Stimulated activated CD4-positive, alpha-beta T cell treated with anti-CD3 and anti-CD28 coated beads, Interleukin-1b, Interleukin-23, amount 100 ng/mL, for 24 hours (primary cell): ENCODE results near the gene CDK4.

Experiments
- DNase-seq, 4 experiments: peaks; one replicate each; pipeline ENCODE4 v3.0.0-alpha.2; 2020; ENCODE audit warnings: low read depth in 4 of 4, low spot score in 1 of 4

The CDK4 gene

DNA sequence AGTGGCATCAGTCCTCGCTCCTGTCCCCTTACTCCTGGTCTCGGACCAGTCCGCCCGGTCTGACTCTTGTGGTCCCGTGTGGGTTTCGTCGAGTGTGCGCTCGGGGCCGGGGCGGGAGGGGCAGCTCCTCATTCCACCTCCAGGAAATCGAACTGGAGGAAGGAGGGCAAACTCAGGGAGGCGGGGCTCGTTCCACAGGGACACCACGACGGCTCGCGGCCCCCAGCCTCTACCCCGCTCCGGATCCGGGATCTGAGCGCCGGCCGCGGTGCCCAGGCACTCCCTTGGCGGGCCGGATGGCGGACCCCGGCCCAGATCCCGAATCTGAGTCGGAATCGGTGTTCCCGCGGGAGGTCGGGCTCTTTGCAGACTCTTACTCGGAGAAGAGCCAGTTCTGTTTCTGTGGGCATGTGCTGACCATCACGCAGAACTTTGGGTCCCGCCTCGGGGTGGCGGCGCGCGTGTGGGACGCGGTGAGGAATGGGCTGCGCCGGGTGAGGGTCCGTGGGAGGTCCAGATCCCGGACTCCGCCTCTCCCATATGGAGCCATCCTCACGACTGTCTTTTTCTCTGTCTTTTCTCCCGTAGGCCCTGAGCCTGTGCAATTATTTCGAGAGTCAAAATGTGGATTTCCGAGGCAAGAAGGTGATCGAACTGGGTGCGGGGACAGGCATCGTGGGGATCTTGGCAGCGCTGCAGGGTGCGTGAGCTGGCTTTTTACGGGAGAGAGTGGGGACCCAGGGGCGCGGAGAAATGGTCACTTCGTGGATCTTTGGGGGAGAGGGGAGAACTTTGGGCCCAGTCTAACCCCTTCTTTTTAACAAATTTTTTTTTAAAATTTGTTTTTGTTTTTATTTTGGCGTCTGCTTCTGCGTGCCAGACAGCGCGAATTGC is 20.6 kb upstream of the CDK4 start, which contains the start of gene EEF1AKMT3:
Gene EEF1AKMT3, plus strand, starts transcription at position 186 of the 894 bp plus-strand sequence. Its CDS starts 111 bp downstream, at position 297.
- DNase-seq: no peak

DNA sequence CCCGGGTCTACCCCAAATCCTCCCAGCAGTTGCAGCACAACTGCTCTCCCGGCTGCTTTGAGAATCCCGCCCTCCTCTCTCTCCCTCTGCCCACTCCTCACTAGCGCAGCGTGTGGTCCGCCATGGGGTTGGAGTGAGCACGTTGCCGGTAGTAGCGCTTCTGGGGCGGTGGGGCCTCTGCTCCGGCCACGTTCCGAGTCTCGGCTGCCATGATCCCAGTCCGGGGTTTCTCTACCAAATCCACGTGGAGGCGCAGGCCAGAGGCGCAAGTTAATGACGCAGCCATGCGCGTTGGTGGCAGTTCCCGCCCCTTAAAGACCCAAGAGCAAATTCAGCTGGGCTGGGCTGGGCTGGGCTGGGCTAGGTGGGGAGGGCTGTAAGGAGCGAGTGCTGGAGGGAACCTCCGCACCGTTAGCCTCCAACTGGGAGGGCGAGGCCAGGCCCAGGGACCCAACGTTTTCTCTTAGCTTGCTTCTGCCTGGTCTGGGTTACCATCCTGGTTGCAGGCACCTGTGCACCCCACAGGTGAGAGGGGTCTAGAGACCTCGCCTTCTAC is 19.8 kb upstream of the CDK4 start, which contains the start of gene METTL1:
Gene METTL1, minus strand, starts transcription at position 233 of the 556 bp plus-strand sequence. Its CDS starts 22 bp downstream, at position 211.
- peak; percentile 68 to 92 (median 90) for DNase-seq

DNA sequence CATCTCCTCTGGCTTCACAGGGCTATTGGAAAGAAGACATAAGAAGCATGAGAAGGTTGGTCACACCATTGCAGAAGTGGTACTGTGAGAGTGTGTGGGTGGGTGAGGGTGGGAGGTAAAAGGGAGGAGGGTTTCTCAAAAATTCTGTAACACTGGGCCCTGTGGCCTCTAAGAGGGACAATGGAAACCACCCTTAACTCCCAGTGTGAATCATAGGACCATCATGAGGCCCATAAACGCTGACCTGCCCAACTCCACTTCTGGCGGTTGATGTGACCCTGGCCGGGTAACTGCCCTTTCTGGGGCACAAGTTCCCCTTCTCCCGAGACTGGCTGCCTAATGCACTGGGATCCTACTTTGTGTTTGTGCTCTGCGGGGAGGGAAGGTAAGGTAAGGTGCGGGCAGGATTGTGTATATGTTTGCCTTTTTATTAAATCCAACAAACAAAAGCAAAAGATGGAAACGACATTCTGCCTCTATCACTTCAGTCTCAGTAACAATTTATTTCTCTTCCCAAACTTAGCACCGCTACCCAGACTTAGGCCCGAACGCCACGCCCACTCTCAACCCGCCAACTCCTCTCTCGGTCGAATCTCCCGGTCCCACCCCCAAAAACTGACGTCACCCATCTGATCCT is 19.2 kb upstream of the CDK4 start:
- peak; percentile 82 to 93 (median 87) for DNase-seq

DNA sequence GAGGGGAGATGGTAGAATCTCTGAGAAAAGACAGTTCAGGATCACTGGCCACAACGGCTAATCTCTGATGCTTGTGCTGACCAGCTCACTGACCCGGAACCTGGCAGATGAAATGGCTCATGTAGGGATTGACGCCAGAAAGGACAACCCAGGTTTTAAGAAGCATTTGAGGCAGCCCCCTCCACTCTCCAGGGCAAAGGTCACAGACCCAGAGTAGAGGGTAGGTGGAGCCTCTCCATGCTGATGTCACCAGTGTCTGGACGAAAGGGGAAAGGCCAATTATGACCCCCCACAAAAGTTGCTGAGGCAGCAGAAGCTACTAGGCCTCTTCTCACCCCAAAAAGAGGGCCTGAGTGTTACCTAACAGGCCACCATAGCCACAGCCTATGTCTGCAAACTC is 18.6 kb upstream of the CDK4 start:
- DNase-seq: no peak

DNA sequence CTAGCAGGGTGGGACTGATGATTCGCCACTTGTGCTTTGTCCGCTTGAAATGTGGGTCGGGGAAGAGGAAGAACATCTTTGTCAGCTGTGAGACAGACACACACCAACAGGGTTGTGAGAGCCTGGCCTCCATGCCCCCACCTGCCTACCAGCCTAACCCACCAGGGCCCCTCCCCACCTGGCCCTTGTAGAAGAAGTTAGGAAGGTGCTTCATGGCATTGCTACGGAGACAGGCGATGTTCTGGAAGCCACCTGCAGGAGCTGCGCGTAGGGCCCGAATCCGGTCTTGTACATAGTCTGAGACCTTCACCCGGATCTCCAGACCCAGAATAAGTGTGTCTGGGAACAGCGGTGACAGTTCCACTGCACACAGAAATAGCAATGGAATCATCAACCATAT is 17.5 kb upstream of the CDK4 start:
- DNase-seq: no peak

DNA sequence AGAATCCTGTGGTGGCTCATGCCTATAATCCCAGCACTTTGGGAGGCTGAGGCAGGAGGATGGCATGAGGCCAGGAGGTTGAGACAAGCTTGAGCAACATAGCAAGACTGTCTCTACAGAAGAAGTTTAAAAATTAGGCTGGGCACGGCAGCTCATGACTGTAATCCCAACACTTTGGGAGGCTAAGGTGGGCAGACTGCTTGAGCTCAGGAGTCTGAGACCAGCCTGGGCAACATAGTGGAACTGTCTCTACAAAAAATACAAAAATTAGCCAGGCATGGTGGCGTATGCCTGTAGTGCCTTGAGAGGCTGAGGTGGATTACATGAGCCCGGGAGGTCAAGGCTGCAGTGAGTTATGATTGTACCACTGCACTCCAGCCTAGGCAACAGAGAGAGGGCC is 15.8 kb upstream of the CDK4 start:
- no peak for DNase-seq

DNA sequence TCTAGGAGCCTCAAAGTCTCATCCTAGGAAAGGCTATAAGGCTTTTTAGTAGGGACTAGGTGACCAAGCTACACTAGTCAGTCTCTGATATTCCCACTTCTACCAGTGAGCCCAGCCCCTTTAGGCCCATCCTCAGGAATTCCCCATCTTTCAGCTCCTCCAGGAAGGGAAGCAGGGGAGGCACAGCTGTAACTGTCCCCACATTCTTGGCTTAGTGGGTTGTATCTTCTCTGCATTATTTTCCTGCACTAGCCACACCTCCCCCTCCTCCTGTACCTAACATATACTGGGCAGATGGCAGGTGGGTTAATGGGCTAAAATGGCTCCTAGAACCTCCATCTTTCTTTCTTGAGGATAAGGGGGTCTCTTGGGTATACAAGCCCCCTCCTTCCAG is 15.2 kb upstream of the CDK4 start:
- no peak for DNase-seq

DNA sequence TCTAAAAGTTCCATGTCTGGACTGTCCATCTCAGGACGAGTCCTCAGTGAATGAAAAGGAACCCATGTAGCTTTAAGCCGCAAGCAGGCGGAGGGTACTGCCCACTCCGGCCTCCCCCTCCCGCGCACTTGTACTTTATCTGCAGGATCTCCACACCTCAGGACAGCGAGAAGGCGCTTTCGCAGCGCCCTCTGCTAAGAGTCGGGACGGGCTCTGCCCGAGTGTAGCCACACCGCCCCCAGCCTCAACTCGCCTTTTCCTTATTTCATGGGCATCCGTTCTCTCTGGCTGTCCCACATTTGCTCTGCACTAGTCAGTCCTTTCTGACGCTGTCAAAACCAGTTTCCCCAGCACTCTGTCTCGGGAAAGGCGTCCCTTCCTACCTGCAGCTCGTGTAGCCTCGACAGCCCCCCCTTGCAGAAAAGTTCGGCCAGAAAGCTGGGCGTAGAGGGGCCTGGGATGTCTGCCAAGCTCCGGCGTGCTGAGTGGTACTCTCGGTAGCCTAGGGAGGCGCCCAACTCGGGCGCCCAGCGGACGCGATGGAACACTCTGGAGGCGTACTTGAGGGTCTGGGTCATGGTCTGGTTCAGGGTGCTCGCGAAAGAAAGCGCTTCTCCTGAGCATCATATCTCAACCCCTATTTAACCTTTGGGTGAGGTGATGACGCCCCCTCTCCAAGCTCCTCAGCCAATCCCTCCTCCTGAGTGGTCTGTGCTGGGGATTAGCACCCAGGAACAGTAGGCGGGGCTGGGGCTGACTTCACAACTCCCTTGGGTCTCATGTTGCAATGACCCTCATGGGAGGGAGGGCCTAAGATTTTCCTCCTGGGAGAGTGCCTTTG is 14.6 kb upstream of the CDK4 start, which contains the start of gene CYP27B1:
Gene CYP27B1, minus strand, starts transcription at position 615 of the 841 bp plus-strand sequence. Its CDS starts 37 bp downstream, at position 578.
- DNase-seq: no peak

DNA sequence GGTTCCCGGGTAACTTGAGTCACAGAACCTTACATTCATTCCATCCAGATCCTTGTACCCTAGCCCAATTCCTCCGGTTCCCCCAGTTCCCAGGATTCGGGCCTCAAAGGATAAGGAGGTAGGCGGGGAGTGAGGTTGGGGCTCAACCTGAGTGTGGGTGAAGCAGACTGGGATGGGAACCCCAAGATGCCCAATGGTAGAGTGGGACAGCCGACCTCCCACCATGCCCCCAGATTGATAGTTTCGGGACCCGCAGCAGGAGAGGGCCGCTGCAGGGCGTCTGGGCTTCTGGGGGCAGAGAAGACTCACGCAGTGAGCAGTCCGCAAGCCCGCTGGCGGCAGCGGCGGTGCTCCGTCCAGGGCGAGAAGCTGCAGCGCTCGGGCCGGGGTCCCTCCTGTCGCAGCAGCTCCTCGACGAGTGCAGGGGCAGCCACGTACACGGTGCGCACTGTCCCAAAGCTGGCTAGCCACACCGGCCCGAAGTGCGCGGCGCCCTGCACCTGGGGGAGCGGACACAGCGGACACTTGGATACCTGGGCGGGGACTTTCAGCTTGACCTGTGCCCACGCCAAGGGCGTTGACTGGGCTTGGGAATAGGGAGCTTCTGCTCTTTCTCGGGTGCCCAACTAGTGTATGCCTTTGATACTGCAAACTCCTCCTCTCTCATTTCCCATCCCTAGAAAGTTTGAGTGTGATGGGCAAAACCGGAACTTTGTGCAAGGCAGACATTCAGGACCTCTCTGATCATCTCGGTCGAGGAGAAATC is 13.8 kb upstream of the CDK4 start:
- no peak for DNase-seq

DNA sequence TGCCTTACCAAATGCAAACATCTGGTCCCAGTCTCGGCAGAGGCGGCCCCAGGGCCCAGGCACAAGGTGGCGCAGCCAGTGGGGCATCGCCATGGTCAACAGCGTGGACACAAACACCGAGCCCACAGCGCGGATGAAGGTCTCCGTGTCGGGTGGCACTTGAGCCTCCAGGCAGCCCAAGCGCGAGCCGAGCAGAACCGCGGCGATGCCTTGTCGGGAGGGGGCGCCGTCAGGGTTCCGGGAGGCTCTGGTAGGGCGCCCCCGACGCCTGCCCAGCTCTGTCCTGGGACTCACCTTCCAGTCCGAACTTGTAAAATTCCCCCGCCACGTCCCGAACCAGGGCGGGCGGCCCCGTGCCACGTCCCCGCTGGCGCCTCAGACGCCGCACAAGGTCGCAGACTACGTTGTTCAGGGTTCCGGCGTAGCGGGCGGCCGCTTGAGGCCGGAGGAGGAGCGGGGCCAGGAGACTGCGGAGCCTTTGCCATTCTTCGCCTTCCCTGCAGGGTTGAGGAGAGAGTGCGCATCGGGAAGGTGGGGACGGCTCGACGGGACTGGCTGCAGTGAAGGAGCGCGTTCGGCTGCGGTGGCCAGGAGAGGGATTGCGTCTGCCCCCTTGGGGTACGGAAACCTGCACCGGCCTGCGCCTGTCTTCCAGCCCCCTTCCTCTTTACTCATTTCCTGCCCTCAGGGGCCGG is 13.0 kb upstream of the CDK4 start:
- peak in 3 of 4 experiments; percentile 38 to 64 (median 45) for DNase-seq

DNA sequence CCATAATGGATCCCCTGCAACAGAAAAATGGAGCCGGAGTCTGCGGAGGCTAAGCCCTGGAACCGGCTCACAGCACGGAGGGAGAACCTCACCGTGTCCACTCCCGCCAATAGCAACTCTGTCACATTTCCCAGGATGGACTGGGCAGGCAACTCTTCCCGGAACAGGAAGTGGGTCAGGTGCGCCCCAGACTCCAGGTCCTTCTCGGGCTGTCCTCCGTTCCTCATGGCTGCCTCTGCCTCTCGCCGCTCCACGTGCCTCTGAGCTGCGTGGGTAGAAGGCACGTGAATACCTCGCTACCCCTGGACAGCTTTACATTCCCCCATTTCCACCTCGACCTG is 12.5 kb upstream of the CDK4 start:
- DNase-seq: no peak

DNA sequence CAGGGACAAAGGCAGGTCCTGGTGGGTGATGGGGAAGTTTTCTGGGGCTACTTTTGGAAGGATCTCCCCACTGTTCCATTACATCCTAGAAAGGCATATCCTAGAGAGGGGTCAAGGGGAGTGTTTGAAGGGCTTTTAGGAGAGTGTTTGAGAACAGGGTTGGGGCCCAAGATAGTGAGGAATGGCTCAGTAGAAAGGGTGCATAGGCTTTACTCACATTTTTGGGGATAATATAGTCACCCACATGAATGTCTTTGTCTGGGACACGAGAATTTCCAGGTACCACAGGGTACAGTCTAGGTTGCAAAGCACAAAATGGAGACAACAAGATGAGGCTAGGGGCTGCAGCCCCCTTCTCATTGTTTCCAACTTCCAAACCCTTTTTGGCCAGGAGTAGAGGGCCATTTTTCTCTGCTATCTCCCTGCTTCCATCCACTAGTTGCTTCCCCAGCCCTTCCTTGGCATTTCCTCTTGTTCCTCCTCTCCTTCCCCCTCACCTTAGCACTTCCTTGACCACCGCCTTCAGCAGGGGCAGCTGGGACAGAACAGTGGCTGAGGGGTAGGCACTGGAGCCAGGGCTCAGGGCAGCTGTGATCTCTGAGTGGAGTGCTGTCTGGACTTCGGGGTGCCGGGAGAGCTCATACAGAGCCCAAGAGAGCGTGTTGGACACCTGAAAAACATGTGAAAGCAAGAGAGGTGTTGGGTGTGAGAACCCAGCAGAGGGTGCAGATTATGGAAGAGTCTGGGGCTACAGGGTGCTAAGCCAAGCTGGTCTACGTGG is 12.0 kb upstream of the CDK4 start:
- no peak for DNase-seq

DNA sequence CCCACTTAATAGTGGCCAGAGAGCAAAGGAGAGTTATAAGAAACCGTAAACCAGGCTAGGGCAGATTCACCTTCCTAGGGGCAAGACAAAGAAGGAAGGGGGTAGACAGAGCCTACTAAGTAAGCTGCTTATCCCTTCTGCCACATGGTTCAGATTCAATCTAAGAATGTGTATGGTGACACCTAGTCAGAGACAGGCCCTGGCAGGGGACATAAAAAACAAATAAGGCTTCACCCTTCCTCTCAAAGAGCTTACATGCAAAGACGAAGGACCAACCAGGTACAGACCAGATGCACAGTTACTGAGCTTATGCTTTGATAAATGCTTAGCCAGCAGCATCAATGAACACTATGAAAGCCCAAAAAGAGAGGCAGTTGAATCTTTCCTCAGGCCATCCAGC is 10.4 kb upstream of the CDK4 start:
- DNase-seq: no peak

DNA sequence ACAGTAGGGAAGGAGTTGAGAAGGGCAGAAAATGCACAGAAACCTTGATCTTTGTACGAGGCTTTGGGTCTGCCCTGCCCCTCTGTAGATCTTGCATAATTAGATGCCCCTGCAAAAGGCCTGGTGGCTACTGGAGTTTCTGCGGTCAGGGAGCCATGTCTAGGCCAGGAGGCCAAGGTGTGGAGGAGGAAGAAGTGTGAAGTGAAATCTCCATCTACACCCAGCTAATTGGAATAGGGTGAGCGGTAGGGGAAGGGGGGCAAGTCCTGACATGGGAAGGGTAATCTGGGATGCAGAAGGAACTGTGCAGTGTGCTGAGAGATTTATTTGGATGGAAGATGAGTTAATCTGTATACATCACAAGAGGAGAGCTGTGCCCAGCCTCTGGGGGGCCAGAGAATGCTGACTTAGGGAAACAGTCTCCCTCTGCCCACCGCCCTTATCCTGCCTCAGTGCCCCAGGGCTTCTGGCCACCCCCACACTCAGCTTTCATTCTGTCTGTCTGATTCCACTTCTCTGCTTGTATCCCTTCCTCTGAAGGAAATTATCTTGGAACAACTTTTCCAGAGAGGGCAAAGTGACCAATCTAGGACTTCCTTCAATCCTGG is 9.4 kb upstream of the CDK4 start:
- DNase-seq: no peak

DNA sequence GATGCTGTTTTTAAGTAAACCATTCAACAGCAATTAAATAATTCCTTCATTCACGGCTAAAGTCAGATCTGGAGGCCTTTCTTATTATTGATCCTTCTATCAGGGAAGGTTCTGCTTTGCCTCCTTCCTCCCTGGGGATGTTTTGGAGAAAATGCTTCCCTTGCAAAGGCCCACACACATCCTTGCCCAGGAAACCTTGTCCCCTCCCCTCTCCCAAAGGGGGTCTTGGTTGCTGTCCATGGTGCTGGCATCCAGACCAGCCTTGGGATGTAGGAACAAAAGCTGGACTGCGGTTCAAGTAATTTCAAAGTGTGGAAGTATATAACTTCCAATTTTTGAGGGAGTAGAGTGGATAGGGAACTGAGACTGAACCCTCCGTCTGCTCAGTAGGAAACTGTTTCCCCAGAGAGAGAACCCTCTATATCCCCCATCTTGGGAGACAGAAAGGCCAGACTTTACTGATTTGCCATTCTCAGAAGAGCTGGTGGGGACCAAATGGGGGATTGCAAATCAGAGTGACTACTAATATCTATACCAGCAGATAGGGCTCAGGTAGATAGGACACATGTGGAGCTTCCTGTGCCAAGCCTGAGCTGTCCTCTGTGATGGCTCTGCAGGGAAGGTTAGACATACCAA is 8.4 kb upstream of the CDK4 start:
- no peak for DNase-seq

DNA sequence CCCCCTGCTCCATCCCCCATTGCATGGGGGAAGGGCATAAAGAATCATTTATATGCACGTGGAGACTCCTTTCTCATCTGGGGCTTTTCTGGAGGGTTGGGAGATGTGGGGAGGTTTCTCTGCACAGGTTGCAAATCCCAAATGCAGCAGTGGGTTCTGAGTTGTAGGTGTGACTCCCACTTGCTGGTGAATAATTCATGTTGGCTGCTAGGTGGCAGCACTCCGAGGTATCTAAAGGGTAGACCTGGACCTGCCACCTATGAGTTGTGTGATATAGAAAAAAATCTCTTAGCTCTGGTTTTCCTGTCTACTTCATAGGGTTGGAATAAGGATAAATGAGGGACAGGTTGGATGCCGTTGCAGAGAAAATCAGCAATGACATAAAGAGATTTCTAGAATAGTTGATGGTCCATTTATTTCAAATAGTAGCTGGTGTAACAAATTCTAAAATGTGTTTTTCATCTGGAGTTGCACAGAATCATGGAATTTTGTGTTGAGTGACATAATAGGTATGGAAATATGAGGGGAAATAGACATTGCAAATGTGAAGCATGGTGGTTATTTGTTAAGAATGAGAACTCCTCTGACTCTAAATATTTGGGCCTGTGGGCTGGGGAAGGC is 7.4 kb upstream of the CDK4 start:
- DNase-seq: no peak

DNA sequence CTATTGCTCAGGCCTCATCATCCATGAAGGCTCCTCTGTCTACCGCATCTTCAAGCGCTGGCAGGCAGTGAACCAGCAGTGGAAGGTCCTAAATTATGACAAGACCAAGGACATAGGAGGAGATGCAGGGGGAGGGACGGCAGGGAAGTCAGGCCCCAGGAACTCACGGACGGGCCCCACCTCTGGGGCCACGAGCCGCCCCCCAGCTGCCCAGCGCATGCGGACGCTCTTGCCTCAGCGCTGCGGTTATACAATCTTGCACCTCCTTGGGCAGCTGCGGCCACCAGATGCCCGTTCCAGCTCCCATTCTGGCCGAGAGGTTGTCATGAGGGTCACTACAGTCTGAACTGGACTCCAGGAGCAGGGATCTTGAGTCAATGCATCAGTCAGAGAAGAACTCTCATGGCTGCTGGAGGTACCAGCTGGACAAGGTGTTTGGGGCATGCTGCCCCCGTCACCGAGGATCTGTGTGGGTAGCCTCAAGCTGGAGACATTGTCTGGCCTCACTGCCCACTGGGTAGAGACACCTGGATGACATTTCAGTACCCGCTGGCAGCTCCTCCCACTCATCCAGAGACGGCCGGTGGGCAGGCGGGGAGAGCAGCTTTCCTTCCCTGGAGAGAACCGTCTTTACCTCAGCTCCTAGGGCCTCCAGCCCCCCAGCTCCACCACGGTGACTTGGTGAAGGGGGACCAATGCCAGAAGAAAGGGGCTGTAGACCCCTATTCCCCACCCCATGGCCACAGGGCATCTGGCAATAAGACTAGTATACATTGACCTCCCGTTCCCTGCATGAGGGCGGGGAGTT is 6.6 kb upstream of the CDK4 start:
- no peak for DNase-seq
